GM12878 (cell line): Measurements from ENCODE around the gene ZNF100. TPM values are rescaled to one million over a fixed set of nuclear protein-coding genes. Genes with fewer than 3 reads are reported as not detected.

ENCODE experiments used
- ATAC-seq: fragments of 200-7000 bp; cut with Tn5 transposase; 3 replicates; pipeline ENCODE4 v1.9.1; 2020; ENCODE audit warnings: mild to moderate bottlenecking, moderate library complexity
- BruUV-seq: library from RNA; stranded (reverse); fragments of 400-500 nt; replicated peaks from 2 replicates; lab custom pipeline; 2021; lab: Mats Ljungman, UMichigan
- CTCF ChIA-PET: fragments of 300-600 bp; sonication (Branson Sonifier 250); formaldehyde crosslinking; extraction: SDS; loops from one replicate; lab custom pipeline; 2021; ENCODE audit warnings: inconsistent platforms; lab: Yijun Ruan, JAX
- POLR2A ChIA-PET: fragments of 350-600 bp; formaldehyde crosslinking; extraction: SDS; loops from one replicate; lab custom pipeline; 2021; ENCODE audit warnings: inconsistent platforms; lab: Charles Lee
- RAD21 ChIA-PET: fragments of 300-600 bp; sonication (Branson Sonifier 250); formaldehyde crosslinking; loops from one replicate; lab custom pipeline; 2023; ENCODE audit warnings: antibody characterized with exemption; ENCODE audit not compliant: unreplicated experiment; lab: Charles Lee
- SMC1A ChIA-PET: fragments of 300-600 bp; sonication (Branson Sonifier 250); formaldehyde crosslinking; loops from one replicate; lab custom pipeline; 2023; ENCODE audit not compliant: unreplicated experiment, uncharacterized antibody; lab: Charles Lee
- DNase-seq: peaks from one replicate; pipeline ENCODE4 v3.0.0-alpha.2; 2011; ENCODE audit warnings: low read depth, low spot score
- FAIRE-seq: peaks from 3 replicates; lab custom pipeline; 2011; peaks lifted over from hg19 to GRCh38; lab: Jason Lieb, UNC
- H2AFZ ChIP-seq: 2 replicates; pipeline ENCODE4 v1.6.0; 2011; ENCODE audit warnings: low read depth, low read length, control low read depth; ENCODE audit not compliant: control insufficient read depth
- H3K27ac ChIP-seq: 2 replicates; pipeline ENCODE4 v1.5.1; 2011; ENCODE audit warnings: control low read depth; ENCODE audit not compliant: control insufficient read depth, insufficient read depth
- H3K27me3 ChIP-seq, 2 experiments: replicated peaks in 1 of 2; 2 replicates each; pipeline versions ENCODE4 v1.6.0 to v1.6.1; 2011; ENCODE audit warnings: low read length in 1 of 2; ENCODE audit not compliant: control insufficient read depth in 2 of 2, insufficient read depth in 2 of 2
- H3K36me3 ChIP-seq, 2 experiments: 2 replicates each; pipeline ENCODE4 v1.5.1; 2011; ENCODE audit warnings: low read length in 1 of 2; ENCODE audit not compliant: control insufficient read depth in 2 of 2, insufficient read depth in 2 of 2
- H3K4me1 ChIP-seq: 2 replicates; pipeline ENCODE4 v1.6.1; 2011; ENCODE audit warnings: mild to moderate bottlenecking, low read length, moderate library complexity, mixed read lengths; ENCODE audit not compliant: control insufficient read depth, insufficient read depth
- H3K4me2 ChIP-seq: 2 replicates; pipeline ENCODE4 v1.6.0; 2011; ENCODE audit warnings: control low read depth; ENCODE audit not compliant: control insufficient read depth, insufficient read depth
- H3K4me3 ChIP-seq: fragments of 200-600 bp; sonication (generic); 2 replicates; pipeline ENCODE4 v1.5.1; 2016
- H3K79me2 ChIP-seq: 2 replicates; pipeline ENCODE4 v1.6.0; 2011; ENCODE audit warnings: low read length; ENCODE audit not compliant: control insufficient read depth, insufficient read depth
- H3K9ac ChIP-seq: 2 replicates; pipeline ENCODE4 v1.8.0; 2011; ENCODE audit warnings: low read length, control low read depth, mixed read lengths; ENCODE audit not compliant: control insufficient read depth, insufficient read depth
- H3K9me3 ChIP-seq: replicated peaks from 3 replicates; pipeline ENCODE4 v1.5.1; 2011; ENCODE audit warnings: mild to moderate bottlenecking, low read length; ENCODE audit not compliant: control insufficient read depth, insufficient read depth
- H4K20me1 ChIP-seq: 2 replicates; pipeline ENCODE4 v1.6.0; 2011; ENCODE audit not compliant: control insufficient read depth, insufficient read depth
- BACH1 ChIP-seq: fragments of 450-650 bp; IDR thresholded peaks from 2 replicates; pipeline ENCODE4 v1.6.1; 2017; ENCODE audit warnings: mild to moderate bottlenecking, borderline replicate concordance
- CEBPZ ChIP-seq: fragments of 150-350 bp; IDR thresholded peaks from 2 replicates; pipeline ENCODE4 v1.6.1; 2016; ENCODE audit warnings: low read depth, low read length
- FOXM1 ChIP-seq: IDR thresholded peaks from 2 replicates; pipeline ENCODE4 v1.6.1; 2012; ENCODE audit warnings: low read depth, mild to moderate bottlenecking, inconsistent platforms, low read length, moderate library complexity
- MYC ChIP-seq: IDR thresholded peaks from 2 replicates; pipeline ENCODE4 v1.6.1; 2011; ENCODE audit warnings: mild to moderate bottlenecking, low read length, moderate library complexity, inconsistent platforms; ENCODE audit not compliant: insufficient read depth, insufficient replicate concordance, insufficient read length, severe bottlenecking
- POLR2AphosphoS2 ChIP-seq: IDR thresholded peaks from 2 replicates; pipeline ENCODE4 v1.6.1; 2011; ENCODE audit warnings: low read depth, mild to moderate bottlenecking, low read length, improper control_type of control experiment, moderate library complexity
- SMARCA5 ChIP-seq: fragments of 450-650 bp; IDR thresholded peaks from 2 replicates; pipeline ENCODE4 v1.6.1; 2017; ENCODE audit warnings: mild to moderate bottlenecking
- SREBF1 ChIP-seq: IDR thresholded peaks from 2 replicates; pipeline ENCODE4 v1.6.1; 2012; ENCODE audit warnings: mild to moderate bottlenecking, low read length
- TBL1XR1 ChIP-seq: IDR thresholded peaks from 2 replicates; pipeline ENCODE4 v1.6.1; 2012; ENCODE audit warnings: low read depth, low read length, improper control_type of control experiment
- YBX1 ChIP-seq: fragments of 450-650 bp; IDR thresholded peaks from 2 replicates; pipeline ENCODE4 v1.6.1; 2016; ENCODE audit warnings: antibody characterized with exemption
- WGBS: methylation state at CpG from one replicate; pipeline ENCODE4 v1.1.6; 2016; ENCODE audit warnings: low lambda C conversion rate; ENCODE audit not compliant: insufficient replicate concordance, insufficient coverage; ENCODE audit errors: missing lambda C conversion rate; 5-methylcytosine and 5-hydroxymethylcytosine counted together
- in situ Hi-C: fragments of 300-500 bp; cut with MboI; formaldehyde crosslinking; loops from 9 replicates; pipeline ENCODE4 v1.14.3; 2018; ENCODE audit warnings: mixed read lengths
- intact Hi-C: fragments of 100-400 bp; cut with micrococcal nuclease; formaldehyde crosslinking; loops from one replicate; pipeline ENCODE4 v1.14.2; 2022; ENCODE audit not compliant: unreplicated experiment
- polyA plus RNA-seq, 11 experiments: library from polyadenylated mRNA; depleted of rRNA in 4 of 11; unstranded in 6 of 11; stranded (reverse) in 5 of 11; fragments of >200 nt; fragmentation: Nextera tagmentation in 4 of 11; fragmentation: Illumina TruSeq in 1 of 11; extraction: Ambion mirVana in 4 of 11; extraction: Trizol in 1 of 11; gene quantifications; 1 replicate in 1 of 11; 2 replicates in 10 of 11; pipeline versions ENCODE4 v1.2.1 to v1.2.3, GENCODE V29; 2011 to 2016; ENCODE audit warnings: inconsistent platforms in 2 of 11, missing spikeins in 2 of 11, low read depth in 1 of 11
- total RNA-seq, 4 experiments: library from RNA; depleted of rRNA in 3 of 4; stranded (reverse); fragments of >200 nt in 3 of 4; fragmentation: Illumina TruSeq in 1 of 4; extraction: Trizol in 1 of 4; gene quantifications; 2 replicates each; pipeline versions ENCODE4 v1.2.1 to v1.2.3, GENCODE V29; 2013 to 2021
- TF ChIP-seq, protein P1 (sequence below): fragments of 450-650 bp; IDR thresholded peaks from 2 replicates; pipeline ENCODE4 v1.6.1; 2017; ENCODE audit warnings: mild to moderate bottlenecking, low read depth, inconsistent platforms; ENCODE audit not compliant: poor library complexity, severe bottlenecking

The ZNF100 gene
- total and polyA plus RNA-seq, 10 of the 15 experiments (the other 5 are each of a cell fraction or from before 2014, with no cell fraction given) = 3.0 to 18.2 (median 9.4) TPM

DNA sequence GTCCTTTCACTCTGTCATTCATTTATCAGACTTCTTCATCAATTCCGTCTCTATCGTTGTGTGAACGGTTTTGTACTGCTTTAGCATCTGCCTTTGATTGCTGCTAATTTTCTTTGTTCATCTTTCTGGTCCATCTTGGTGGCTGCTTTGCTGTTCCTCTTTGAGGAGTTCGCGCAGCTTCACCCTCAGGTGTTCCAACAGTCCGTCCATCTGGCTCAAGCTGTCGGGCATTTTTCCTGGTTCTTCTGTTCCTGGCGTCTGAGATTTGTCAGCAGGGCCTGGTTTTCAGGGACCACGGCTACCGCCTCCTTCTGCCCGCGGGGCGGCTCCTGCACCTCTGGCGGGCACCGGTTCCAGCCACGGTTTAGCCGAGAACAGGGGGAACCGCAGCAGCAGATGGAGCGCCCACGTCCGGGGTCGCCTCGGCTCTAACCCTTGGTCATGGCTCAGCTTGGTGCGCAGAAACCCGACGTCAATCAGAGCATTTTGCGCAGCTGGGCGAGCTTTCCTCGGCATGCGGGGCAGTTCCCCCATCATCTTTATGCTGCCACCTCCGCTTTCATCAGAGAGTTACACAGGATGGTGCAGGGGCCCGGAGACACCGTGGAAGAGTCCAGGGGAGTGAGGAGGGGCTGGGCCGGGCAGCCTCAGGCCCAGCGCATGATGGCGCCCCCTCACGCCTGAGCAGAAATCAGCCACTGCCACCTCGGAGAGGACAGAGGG is 89.5 kb downstream of the ZNF100 start:
- no peak overlapping the region for H3K27ac ChIP-seq
- no peak overlapping the region for H2AFZ ChIP-seq
- no peak overlapping the region for H3K9ac ChIP-seq
- intact Hi-C loops (no loop called here), in situ Hi-C loops (no loop called here)
- no peaks in the 10 kb centered on the region for H3K4me1 ChIP-seq
- H3K4me3 ChIP-seq = no peak overlapping the region
- no peaks in the 10 kb centered on the region; the same call in 2 of the 3 replicates for H3K9me3 ChIP-seq
- SMC1A ChIA-PET = no interaction called here
- no peak for ATAC-seq
- FAIRE-seq = no peak
- BruUV-seq = no TSS peak
- DNase-seq = no peak
- H3K27me3 ChIP-seq = no peaks in the 10 kb centered on the region
- H4K20me1 ChIP-seq = no peaks in the 10 kb centered on the region
- H3K79me2 ChIP-seq = no peaks in the 10 kb centered on the region
- RAD21 ChIA-PET = no interaction called here
- WGBS = 71% methylated on average over 37 of the region's 38 CpGs
- H3K4me2 ChIP-seq = no peak overlapping the region
- POLR2A ChIA-PET = no interaction called here
- no peak for TF ChIP-seq FOXM1
- no peaks in the 10 kb centered on the region for H3K36me3 ChIP-seq
- CTCF ChIA-PET = no interaction called here

DNA sequence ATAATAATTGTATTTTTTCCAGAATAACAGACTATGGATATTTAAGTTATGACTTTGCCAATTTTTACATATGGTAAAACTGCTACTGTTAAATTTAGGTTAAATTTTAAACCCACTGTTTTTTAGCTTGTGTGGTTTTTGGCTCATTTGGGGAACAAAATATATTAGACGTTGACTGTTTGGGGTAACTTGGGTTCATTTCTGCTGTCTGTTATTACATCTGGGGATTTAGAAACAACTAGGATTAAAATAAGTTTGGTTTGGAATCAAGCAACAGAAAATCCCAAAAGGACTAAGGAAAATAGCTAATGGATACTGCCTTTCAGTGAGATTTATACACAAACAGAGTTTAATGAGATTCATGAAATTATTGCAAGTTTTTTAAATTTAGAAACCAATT is 92.9 kb downstream of the ZNF100 start:
- Histone ChIP-seq H4K20me1 (no peaks in the 10 kb centered on the region), H3K4me2 (no peak overlapping the region), H3K27ac (no peak overlapping the region), H3K36me3 (no peaks in the 10 kb centered on the region), H3K4me3 (no peak overlapping the region), H3K79me2 (no peaks in the 10 kb centered on the region), H3K9me3 (no peaks in the 10 kb centered on the region), H3K27me3 (no peaks in the 10 kb centered on the region), H2AFZ (no peak overlapping the region), H3K9ac (no peak overlapping the region), H3K4me1 (no peaks in the 10 kb centered on the region)
- ChIA-PET RAD21 (no interaction called here), SMC1A (no interaction called here), CTCF (no interaction called here), POLR2A (no interaction called here)
- no TSS peak for BruUV-seq
- intact Hi-C loops (no loop called here), in situ Hi-C loops (no loop called here)
- no peak for DNase-seq
- no peak for ATAC-seq
- FAIRE-seq = no peak
- 0% methylated on average over 1 of the region's 1 CpG for WGBS
- TF ChIP-seq, protein P1, sequence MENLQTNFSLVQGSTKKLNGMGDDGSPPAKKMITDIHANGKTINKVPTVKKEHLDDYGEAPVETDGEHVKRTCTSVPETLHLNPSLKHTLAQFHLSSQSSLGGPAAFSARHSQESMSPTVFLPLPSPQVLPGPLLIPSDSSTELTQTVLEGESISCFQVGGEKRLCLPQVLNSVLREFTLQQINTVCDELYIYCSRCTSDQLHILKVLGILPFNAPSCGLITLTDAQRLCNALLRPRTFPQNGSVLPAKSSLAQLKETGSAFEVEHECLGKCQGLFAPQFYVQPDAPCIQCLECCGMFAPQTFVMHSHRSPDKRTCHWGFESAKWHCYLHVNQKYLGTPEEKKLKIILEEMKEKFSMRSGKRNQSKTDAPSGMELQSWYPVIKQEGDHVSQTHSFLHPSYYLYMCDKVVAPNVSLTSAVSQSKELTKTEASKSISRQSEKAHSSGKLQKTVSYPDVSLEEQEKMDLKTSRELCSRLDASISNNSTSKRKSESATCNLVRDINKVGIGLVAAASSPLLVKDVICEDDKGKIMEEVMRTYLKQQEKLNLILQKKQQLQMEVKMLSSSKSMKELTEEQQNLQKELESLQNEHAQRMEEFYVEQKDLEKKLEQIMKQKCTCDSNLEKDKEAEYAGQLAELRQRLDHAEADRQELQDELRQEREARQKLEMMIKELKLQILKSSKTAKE = no peak
- TF ChIP-seq POLR2AphosphoS2 (no peak), CEBPZ (no peak), TBL1XR1 (no peak), MYC (no peak), YBX1 (no peak), BACH1 (no peak), SREBF1 (no peak), SMARCA5 (no peak)
